ENCODE measurements around the gene RHOJ. TPM values are rescaled to one million over a fixed set of nuclear protein-coding genes. Genes with fewer than 3 reads are reported as not detected.
A peak's percentile ranks its signal among the peaks of the same experiment; 100 is the strongest.
"Not testable (repeated sequence)": the region's sequence is repeated elsewhere in the genome, so short reads cannot be mapped to it uniquely, and the experiment has no call there.

RHOJ gene
- total RNA-seq, 1 donor from 2014 or later, result not detected

- DNase-seq (ENCODE audit: low read depth), result no peak
Observed at GRCh38 chr14:63296060-63296563, 91.9 kb downstream of the RHOJ start.

GRCh38 chr14:63297372-63298063 is 93.3 kb downstream of the RHOJ start:
- DNase-seq (ENCODE audit: low read depth), result no peak

- no peak for DNase-seq (ENCODE audit: low read depth)
Observed at GRCh38 chr14:63299351-63300110, 95.3 kb downstream of the RHOJ start.

GRCh38 chr14:63300854-63301253 is 96.6 kb downstream of the RHOJ start:
- DNase-seq (ENCODE audit: low read depth), result no peak

DNA sequence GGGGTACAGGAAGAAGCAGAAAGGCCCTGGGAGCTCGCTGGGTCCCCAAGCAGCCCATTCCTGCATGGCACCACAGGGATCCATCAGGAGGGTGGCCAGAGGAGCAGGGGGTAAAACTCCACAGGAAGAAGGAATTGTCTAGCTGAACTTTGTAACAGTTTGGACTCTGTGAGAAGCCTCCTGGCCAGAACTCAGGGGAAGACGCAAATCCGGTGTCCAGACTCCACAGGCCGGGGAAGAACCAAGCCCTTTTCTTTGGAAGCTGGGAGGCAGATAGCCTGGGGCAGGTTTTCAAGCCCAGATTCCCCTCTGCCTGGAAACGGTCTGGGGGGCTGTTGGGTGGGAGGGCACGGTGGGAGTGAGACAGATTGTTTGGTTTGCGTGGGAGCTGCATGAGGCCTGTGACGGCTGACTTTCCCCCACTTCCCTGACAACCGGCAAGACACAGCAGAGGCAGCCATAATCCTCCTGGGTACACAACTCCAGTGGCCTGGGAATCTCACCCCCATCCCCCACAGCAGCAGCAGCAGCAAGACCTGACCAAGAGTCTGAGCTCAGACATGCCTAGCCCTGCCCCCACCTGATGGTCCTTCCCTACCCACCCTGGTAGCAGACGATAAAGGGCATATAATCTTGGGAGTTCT is 97.8 kb downstream of the RHOJ start:
- DNase-seq (ENCODE audit: low read depth), result no peak

GRCh38 chr14:63304429-63304828 is 100.2 kb downstream of the RHOJ start:
- DNase-seq (ENCODE audit: low read depth), result not testable (repeated sequence)

- DNase-seq (ENCODE audit: low read depth), result no peak
Observed at GRCh38 chr14:63308723-63309317, 104.6 kb downstream of the RHOJ start.

GRCh38 chr14:63318835-63319234 is 114.6 kb downstream of the RHOJ start, which contains the start of gene GPHB5:
Gene GPHB5, minus strand, starts transcription at chr14:63318935. Its CDS starts 1,086 bp downstream, at chr14:63317849.
- DNase-seq (ENCODE audit: low read depth), result no peak

DNA sequence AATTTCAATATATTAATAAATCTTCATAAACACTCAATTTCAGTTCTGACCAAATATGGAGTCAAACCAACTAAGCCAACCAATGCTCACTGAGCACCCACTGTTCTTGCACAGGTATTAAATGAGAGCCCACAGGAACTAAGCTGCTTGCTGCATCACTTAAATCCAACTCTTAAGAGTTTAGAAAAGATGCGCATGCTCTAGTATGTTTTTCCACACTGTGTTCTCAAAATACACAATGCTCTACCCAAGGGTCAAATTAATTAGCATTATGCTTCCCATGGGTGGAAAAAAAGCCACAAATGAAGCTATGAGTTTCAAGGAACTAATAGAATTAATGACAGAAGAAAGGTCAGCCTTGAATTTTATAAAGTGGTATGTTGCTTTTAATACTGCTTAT is 118.2 kb downstream of the RHOJ start:
- no peak for DNase-seq (ENCODE audit: low read depth)

DNA sequence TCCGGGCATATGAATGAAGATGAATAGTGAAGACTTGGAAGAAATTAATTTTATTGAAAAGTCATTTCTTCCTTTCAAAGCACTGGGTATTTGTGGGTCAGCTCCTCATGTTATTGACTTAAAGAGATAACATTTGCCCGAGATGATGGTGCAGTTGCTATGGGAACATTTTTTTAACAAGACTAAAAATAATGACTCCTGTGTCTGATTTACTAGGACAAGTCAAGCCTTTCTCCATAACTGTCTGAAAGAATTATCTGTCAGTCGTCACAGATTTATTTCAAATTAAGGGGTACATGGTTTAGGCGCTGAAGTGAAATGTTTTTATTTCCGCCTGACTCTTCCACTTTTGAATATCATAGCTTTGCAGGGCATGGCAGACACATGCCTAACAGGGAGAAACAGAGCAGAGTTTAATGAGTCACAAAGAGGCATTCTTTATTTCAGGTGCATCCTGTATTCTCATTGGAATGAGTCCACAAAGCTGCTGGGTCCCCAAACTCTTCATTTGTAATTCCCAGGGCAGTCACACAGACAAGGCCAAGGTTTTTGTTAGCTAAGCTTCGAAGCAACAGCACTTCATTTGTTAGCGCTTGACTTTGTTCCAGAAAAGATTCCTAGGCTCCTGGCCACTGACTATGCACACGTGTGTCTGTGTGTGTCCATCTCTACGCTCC is 118.8 kb downstream of the RHOJ start:
- no peak for DNase-seq (ENCODE audit: low read depth)

DNA sequence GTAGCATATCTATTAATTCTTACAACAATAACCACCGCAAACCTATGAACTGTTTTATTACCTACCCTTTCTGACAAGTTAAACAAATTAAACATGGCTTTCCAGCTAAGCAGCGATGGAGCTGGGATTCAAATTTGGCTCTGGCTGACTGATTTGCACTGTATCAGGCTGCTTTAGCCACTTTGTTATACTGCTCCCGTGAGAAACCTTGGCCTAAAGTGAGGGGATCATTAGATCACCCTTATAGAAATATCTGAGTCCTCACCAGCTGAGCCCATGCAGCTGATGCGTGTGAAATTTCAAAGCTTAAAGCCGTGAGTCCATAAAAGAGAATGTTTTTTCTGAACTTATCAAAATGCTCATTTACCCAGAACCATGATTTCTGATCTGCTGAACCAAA is 122.6 kb downstream of the RHOJ start:
- DNase-seq (ENCODE audit: low read depth), result no peak

DNA sequence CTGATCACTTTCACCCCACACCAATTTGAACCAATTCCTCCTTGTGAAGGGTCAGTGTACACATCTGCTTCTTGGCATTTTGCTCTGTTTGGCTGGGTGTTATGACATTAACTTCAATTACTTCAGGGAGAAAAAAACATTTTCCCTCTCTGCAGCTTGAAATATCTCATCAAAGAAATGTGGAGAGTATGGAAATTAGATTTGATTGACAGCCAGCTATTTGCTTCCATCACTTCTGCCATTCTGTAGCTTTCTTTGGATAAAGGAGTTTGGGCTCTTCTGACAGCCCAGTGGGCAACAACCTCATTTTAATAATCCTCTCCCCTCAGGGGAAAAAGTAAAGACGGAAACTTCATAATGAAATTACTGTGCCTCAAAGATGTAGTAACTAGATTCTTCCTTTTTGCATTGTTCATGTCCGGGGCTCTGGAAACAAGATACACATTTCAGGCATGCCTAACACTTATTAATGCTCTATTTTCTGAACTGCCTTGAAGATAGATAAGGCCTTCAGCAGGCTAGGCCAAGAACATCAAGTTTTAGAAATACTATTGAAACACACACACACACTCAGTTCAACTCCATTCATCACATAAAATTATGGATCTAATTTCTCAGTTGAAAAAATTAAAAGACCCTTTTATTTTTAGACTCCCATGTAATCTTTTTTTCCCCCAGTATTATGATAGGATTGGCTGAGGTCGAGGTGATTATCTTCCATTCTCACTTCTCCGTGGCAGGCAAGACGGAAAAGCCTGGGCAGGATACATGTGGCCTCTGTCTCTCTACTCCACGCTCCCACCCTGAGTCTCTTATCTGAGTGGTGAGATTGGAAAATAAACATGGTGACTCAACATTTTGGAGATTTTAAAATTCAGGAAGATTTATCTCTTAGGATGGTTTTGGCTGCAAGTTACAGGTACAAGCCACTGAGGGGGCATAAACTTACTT is 124.8 kb downstream of the RHOJ start:
- DNase-seq (ENCODE audit: low read depth), result no peak

- peak; percentile 3 for DNase-seq (ENCODE audit: low read depth)
Observed at GRCh38 chr14:63342371-63342770, 138.1 kb downstream of the RHOJ start.

Other genes with a start within 250 kb of the RHOJ start
- not detected in 2 replicates for gene KCNH5, start 159.0 kb upstream of the RHOJ start, total RNA-seq
- gene GPHB5, start 114.5 kb downstream of the RHOJ start, total RNA-seq, result not detected in 2 replicates

All from myocyte (in vitro differentiated cells).